HuH-7.5 (cell line): ENCODE data around the gene TPSAB1.

Source experiments
- DNase-seq: peaks from one replicate; pipeline ENCODE4 v3.0.0; 2011; ENCODE audit warnings: low spot score

TPSAB1 gene

GRCh38 chr16:1210461-1210860, 30.0 kb upstream of the TPSAB1 start:
- no peak for DNase-seq

- no peak for DNase-seq
These were observed 28.8 kb upstream of the TPSAB1 start for GRCh38 chr16:1211451-1212268.

GRCh38 chr16:1212616-1213194, 27.8 kb upstream of the TPSAB1 start:
- DNase-seq = no peak

GRCh38 chr16:1213231-1213630, 27.3 kb upstream of the TPSAB1 start:
- DNase-seq = no peak

- no peak for DNase-seq
These were observed 26.6 kb upstream of the TPSAB1 start for GRCh38 chr16:1213796-1214372.

GRCh38 chr16:1214719-1215118, 25.8 kb upstream of the TPSAB1 start:
- DNase-seq = no peak

GRCh38 chr16:1215574-1216295, 24.8 kb upstream of the TPSAB1 start:
- DNase-seq = no peak

GRCh38 chr16:1216296-1216619, 24.2 kb upstream of the TPSAB1 start:
- no peak for DNase-seq

GRCh38 chr16:1216681-1217400, 23.7 kb upstream of the TPSAB1 start:
- DNase-seq = no peak

- DNase-seq = no peak
These were observed 23.0 kb upstream of the TPSAB1 start for GRCh38 chr16:1217526-1217925.

GRCh38 chr16:1218061-1218929, 22.2 kb upstream of the TPSAB1 start:
- DNase-seq = no peak

- DNase-seq = no peak
These were observed 21.4 kb upstream of the TPSAB1 start for GRCh38 chr16:1218930-1219611.

GRCh38 chr16:1220098-1220728, 20.3 kb upstream of the TPSAB1 start:
- DNase-seq = no peak

- DNase-seq = no peak
These were observed 19.5 kb upstream of the TPSAB1 start for GRCh38 chr16:1220841-1221627.

GRCh38 chr16:1221628-1222552, 18.6 kb upstream of the TPSAB1 start:
- DNase-seq = no peak

- DNase-seq = no peak
These were observed 17.8 kb upstream of the TPSAB1 start for GRCh38 chr16:1222553-1223354.
